KMS-11 (cell line): ENCODE measurements around the gene RYR2.

Experiments used
- H2AFZ ChIP-seq: fragments of 200-600 bp; sonication (generic); 2 replicates; pipeline ENCODE4 v1.6.1; 2016; ENCODE audit warnings: antibody characterized with exemption, mixed run types, low read depth
- H3K27ac ChIP-seq: fragments of 200-600 bp; sonication (generic); 2 replicates; pipeline ENCODE4 v1.6.1; 2016; ENCODE audit warnings: mild to moderate bottlenecking, mixed run types
- H3K27me3 ChIP-seq: fragments of 200-600 bp; sonication (generic); 2 replicates; pipeline ENCODE4 v1.6.1; 2017; ENCODE audit warnings: mild to moderate bottlenecking, low read depth, mixed run types, moderate library complexity; ENCODE audit not compliant: insufficient read depth
- H3K36me3 ChIP-seq: fragments of 200-600 bp; sonication (generic); 2 replicates; pipeline ENCODE4 v1.6.1; 2017; ENCODE audit warnings: mild to moderate bottlenecking, mixed run types; ENCODE audit not compliant: insufficient read depth
- H3K4me1 ChIP-seq: fragments of 200-600 bp; sonication (generic); 2 replicates; pipeline ENCODE4 v1.6.1; 2016; ENCODE audit warnings: mild to moderate bottlenecking, low read depth, mixed run types; ENCODE audit not compliant: poor library complexity, severe bottlenecking
- H3K4me2 ChIP-seq: fragments of 200-600 bp; sonication (generic); 2 replicates; pipeline ENCODE4 v1.7.0; 2016; ENCODE audit warnings: mild to moderate bottlenecking, mixed run types
- H3K4me3 ChIP-seq: fragments of 200-600 bp; sonication (generic); IDR thresholded peaks from 2 replicates; pipeline ENCODE4 v1.6.1; 2017; ENCODE audit warnings: low read depth, low read length, mixed read lengths; ENCODE audit not compliant: insufficient read depth
- H3K79me2 ChIP-seq: fragments of 200-600 bp; sonication (generic); 2 replicates; pipeline ENCODE4 v1.6.1; 2016; ENCODE audit warnings: low read depth, mixed run types; ENCODE audit not compliant: insufficient read depth
- H3K9ac ChIP-seq: fragments of 200-600 bp; sonication (generic); 2 replicates; pipeline ENCODE4 v1.6.1; 2016; ENCODE audit warnings: mild to moderate bottlenecking, mixed run types
- H4K20me1 ChIP-seq: fragments of 200-600 bp; sonication (generic); 2 replicates; pipeline ENCODE4 v1.6.1; 2016; ENCODE audit warnings: mild to moderate bottlenecking, mixed run types; ENCODE audit not compliant: insufficient read depth
- CTCF ChIP-seq: fragments of 200-600 bp; sonication (generic); conservative IDR thresholded peaks from 2 replicates; pipeline ENCODE4 v1.6.1; 2017; ENCODE audit warnings: low read depth, mild to moderate bottlenecking, antibody characterized with exemption, low read length, moderate library complexity, mixed read lengths

Gene RYR2

DNA sequence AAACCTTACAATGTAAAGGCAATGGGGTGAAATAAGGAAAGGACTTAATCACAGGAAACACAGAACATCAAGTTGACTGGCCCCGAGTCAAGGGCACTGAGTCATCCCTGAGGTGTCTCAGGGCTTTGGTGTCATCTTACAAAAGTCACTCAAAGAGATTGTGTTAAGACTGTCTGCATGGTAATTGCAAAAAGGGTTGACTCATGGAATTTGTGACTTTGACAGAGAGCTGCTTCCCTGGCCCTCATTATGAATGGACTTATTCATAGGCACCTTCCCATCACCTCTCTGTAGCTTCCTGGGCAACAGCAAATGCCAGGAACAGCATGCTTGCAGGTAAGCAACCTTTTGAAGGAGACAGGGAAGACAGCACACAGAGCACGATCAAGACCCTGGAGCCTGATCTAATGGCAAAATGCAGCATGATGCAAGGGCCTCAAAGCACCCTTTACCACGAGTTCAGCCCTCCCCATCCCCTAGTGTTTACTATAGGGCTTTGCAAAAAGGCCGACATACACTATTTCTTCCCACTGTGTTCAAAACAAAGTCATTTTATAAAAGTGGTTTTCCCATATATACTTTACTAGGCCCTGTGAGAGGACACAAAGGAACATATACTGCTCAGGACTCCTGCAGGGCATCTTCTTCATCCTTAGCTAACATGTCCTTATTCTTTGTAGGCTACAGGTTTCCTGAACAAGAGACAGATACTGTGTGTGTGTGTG, 831.7 kb downstream of the RYR2 start:
- Histone ChIP-seq H3K27me3 (no peaks in the 10 kb centered on the region), H2AFZ (no peak overlapping the region), H4K20me1 (no peaks in the 10 kb centered on the region), H3K27ac (no peak overlapping the region), H3K9ac (no peak overlapping the region), H3K36me3 (no peaks in the 10 kb centered on the region), H3K79me2 (no peaks in the 10 kb centered on the region), H3K4me1 (peaks cover 3% of the 10 kb centered on the region), H3K4me3 (no peak overlapping the region), H3K4me2 (no peak overlapping the region)
- no peak for TF ChIP-seq CTCF

GRCh38 chr1:237875291-237875690, 833.3 kb downstream of the RYR2 start:
- Histone ChIP-seq H3K4me3 (no peak overlapping the region), H3K36me3 (no peaks in the 10 kb centered on the region), H3K79me2 (no peaks in the 10 kb centered on the region), H3K9ac (no peak overlapping the region), H3K27ac (no peak overlapping the region), H3K4me1 (peaks cover 7% of the 10 kb centered on the region), H3K27me3 (no peaks in the 10 kb centered on the region), H4K20me1 (no peaks in the 10 kb centered on the region), H2AFZ (no peak overlapping the region), H3K4me2 (no peak overlapping the region)
- no peak for TF ChIP-seq CTCF

DNA sequence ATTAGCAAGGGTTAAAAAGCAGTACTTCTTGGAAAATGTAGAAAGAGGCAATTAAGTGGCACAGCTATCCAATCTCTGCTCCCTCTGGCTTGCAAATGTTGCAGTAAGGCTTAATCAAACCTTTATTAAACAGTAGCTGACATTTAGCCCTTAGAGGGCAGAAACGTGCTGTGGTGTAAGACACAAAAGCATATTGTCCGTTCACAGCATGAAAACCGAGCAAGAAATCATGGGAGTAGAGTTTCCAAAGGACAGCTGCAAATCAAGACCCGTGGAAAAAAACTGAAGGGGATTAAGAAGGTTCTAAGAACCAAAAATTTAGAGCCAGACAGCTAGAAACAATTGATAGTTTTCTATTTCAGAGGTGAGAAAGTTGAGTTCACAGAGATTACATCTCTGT, 835.6 kb downstream of the RYR2 start:
- no peak overlapping the region for H3K9ac ChIP-seq
- H3K4me2 ChIP-seq, result no peak overlapping the region
- H3K4me1 ChIP-seq, result peaks cover 7% of the 10 kb centered on the region
- no peaks in the 10 kb centered on the region for H3K79me2 ChIP-seq
- H3K27ac ChIP-seq, result no peak overlapping the region
- no peak for TF ChIP-seq CTCF
- H3K36me3 ChIP-seq, result no peaks in the 10 kb centered on the region
- H3K27me3 ChIP-seq, result no peaks in the 10 kb centered on the region
- no peak overlapping the region for H2AFZ ChIP-seq
- no peak overlapping the region for H3K4me3 ChIP-seq
- H4K20me1 ChIP-seq, result no peaks in the 10 kb centered on the region

- Histone ChIP-seq H3K27ac (no peak overlapping the region), H3K79me2 (no peaks in the 10 kb centered on the region), H2AFZ (no peak overlapping the region), H4K20me1 (no peaks in the 10 kb centered on the region), H3K9ac (no peak overlapping the region), H3K4me3 (no peak overlapping the region), H3K4me1 (peaks cover 4% of the 10 kb centered on the region), H3K27me3 (no peaks in the 10 kb centered on the region), H3K36me3 (no peaks in the 10 kb centered on the region), H3K4me2 (no peak overlapping the region)
- no peak for TF ChIP-seq CTCF
Measured at GRCh38 chr1:237878406-237878805, 836.4 kb downstream of the RYR2 start.
